ENCODE data around the gene ANGPTL4. TPM values are rescaled to one million over a fixed set of nuclear protein-coding genes. Genes with fewer than 3 reads are reported as not detected.

The ANGPTL4 gene
- total and polyA plus RNA-seq, 2 of the 13 experiments (the other 11 are each of a cell fraction or from before 2014, with no cell fraction given), result 0.80 to 21.7 TPM

- TF ChIP-seq CREB1 (IDR thresholded peaks at IDR 0.05) (no peak), CREB1 (CRISPR knock-in tag; IDR thresholded peaks at IDR 0.05) (no peak), NR2F2 (IDR thresholded peaks at IDR 0.05; ENCODE audit: borderline replicate concordance, low read depth) (no peak), ZSCAN29 (CRISPR knock-in tag; conservative IDR thresholded peaks at IDR 0.05) (peak; percentile 68; the same call in 1 of the 2 replicates), NFIC (IDR thresholded peaks at IDR 0.05; ENCODE audit: low read length) (no peak), ZNF782 (CRISPR knock-in tag; IDR thresholded peaks at IDR 0.05; ENCODE audit: borderline replicate concordance) (0 out of 2 replicates have a peak, but pooled peaks have one; percentile 65), FOXO4 (CRISPR knock-in tag; conservative IDR thresholded peaks at IDR 0.05) (no peak), ZNF713 (CRISPR knock-in tag; IDR thresholded peaks at IDR 0.05) (no peak), AKNA (CRISPR knock-in tag; IDR thresholded peaks at IDR 0.05; ENCODE audit: borderline replicate concordance) (no peak), KDM1A (CRISPR knock-in tag; IDR thresholded peaks at IDR 0.05) (no peak), TBP (CRISPR knock-in tag; IDR thresholded peaks at IDR 0.05) (no peak), ZEB1 (IDR thresholded peaks at IDR 0.05; ENCODE audit: insufficient replicate concordance, low read depth) (no peak), NPAS2 (CRISPR knock-in tag; IDR thresholded peaks at IDR 0.05; ENCODE audit: borderline replicate concordance) (no peak), ZNF292 (CRISPR knock-in tag; IDR thresholded peaks at IDR 0.05; ENCODE audit: borderline replicate concordance, low read depth) (no peak), ZNF570 (CRISPR knock-in tag; IDR thresholded peaks at IDR 0.05; ENCODE audit: borderline replicate concordance) (no peak), ZNF619 (CRISPR knock-in tag; IDR thresholded peaks at IDR 0.05) (no peak), ELF3 (CRISPR knock-in tag; IDR thresholded peaks at IDR 0.05) (no peak)
Measured at GRCh38 chr19:8363803-8364771, at the start of gene ANGPTL4 (continued).
